IPS-18c (cell line): ENCODE results near the gene SLC13A2.

Source experiments
- H3K4me3 ChIP-seq: 2 replicates; pipeline ENCODE4 v1.7.0; 2013; ENCODE audit warnings: low read depth, mild to moderate bottlenecking, low read length, moderate library complexity; ENCODE audit not compliant: insufficient read depth
- H3K9me3 ChIP-seq: one replicate; pipeline ENCODE4 v1.6.1; 2013; ENCODE audit warnings: mild to moderate bottlenecking, low read length, moderate library complexity; ENCODE audit not compliant: control insufficient read depth, insufficient read depth

The SLC13A2 gene

DNA sequence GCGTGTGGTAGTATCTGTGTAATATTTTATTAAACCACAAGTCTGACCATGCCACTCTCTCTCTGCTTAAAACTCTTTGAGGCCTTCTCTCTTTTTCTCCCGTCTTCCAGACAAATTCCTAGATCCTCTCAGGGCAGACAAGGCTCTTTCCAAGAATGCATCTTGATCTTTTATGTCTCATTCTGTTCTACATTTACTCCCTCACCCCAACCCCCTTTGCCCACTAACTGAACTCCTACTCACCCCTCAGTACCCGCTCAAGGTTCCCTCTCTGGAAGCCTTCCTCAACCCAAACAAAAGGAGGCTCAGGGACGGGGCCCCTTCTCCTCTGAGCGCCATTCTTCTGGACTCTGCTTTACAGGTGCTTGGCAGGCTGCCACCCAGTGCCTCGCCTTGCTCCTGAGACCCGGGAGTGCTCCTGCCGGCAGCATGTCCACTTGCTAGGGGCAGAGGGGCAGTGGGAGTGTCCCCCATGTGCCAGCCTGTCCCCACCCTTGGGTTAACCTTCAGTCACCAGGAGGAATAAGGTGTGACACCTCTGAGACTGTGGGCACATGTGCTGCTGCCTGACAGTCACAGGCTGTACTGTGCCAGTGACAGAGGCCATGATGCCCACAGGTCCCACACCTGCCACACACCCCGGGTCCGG lies 9.2 kb downstream of the SLC13A2 start:
- Histone ChIP-seq H3K4me3 (no peak overlapping the region), H3K9me3 (peaks cover 2% of the 10 kb centered on the region)

DNA sequence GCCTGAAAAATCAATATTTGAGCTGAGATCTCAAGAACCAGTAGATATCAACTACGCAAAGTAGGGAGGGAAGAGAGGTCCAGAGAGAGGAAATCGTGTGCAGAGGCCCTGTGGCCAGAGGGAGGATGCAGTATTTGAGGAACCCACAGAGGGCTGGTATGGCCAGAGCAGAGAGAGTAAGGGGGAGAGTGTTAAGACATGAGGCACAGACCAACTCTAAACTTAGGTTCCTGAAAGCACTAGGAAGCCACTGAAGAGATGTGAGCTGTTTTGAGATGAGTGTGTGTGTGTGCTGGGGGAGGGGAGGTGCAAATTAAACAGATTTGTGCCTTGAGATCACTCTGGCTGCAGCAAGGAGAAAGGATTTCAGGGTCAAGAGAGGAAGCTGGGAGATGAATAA lies 10.9 kb downstream of the SLC13A2 start:
- Histone ChIP-seq H3K4me3 (no peak overlapping the region; the same call in 1 of the 2 replicates), H3K9me3 (peaks cover 2% of the 10 kb centered on the region)

DNA sequence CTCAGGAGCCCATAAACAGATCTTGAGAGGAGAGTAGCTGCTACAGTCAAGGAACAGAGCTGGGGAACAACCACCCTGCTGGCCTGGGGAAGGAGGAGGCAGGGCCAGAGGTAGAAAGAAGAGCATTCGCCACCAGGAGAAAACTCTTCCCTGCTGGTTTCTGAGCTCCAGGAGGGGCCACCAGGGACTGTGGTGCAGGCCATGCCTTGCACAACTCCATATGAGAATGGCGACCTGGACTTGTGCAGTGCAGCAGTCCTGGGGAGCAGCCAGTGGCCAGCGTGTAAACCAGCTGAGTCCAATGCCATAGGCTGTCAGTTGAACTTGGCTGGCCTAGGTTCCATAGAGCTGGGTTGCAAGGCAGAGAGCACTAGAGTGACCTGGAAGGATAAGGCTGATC lies 11.6 kb downstream of the SLC13A2 start:
- Histone ChIP-seq H3K9me3 (peaks cover 2% of the 10 kb centered on the region), H3K4me3 (no peak overlapping the region)

DNA sequence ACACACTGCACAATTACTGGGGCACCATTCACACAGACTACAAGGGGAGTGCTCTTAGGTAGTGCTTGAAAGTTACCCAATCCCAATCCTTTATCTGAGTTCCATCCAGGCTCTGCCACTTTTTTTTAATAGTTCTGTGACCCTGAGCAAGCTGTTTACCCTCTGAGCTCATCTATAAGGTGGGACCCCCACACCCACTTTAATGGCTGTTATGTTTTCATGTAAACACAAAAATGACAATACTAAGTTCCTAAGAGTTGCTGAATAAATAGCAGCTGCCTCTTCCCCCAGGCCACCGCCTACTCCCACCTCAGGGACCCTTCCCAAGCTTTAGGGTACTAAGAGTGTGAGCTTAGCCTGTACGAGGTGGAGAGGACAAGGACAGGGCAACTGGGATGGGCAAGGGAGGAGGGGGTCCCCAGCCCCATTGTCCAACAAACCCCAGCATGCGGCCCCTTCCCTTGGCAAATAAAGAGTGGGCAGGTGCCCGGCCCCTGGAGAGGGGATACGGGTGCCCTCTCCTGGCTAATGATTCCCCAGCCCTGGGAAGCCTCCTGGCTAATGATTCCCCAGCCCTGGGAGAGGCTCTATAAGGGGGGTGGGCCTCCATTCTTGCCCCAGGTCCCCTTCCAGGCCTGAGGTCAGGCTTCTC lies 14.6 kb downstream of the SLC13A2 start:
- Histone ChIP-seq H3K9me3 (peaks cover 2% of the 10 kb centered on the region), H3K4me3 (no peak overlapping the region)

DNA sequence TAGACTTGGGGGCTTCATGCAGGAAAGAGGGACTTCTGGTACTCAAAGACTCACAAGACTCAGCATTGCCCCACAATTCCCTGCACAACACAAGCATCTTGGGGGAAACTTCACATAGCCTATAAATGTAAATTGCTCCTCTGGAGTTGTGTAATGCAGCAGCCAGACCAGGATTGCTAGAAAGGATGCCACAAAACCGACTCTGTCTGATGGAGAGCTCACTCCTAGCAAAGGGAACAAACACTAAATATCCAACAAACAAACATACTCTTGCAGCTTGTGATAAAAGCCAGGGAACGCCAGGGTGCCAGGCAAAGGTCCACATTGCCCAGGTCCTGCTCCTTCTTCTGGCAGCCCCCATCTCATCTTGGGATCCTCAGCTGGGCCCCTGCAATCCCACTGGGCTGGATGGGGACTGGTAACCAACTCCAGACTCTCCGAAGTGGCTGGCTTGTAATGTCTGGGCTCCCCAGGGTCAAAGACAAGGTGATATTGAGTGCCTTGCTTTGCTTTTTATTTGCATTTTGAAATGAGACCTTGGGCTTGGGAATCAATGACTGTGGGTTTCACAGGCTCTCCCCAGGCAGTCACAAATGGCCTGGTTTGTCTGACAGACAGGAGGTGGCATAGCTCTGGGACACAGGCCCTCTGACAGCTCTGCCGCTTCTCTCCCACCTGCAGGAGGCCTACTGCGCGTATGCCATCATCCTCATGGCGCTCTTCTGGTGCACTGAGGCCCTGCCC lies 15.3 kb downstream of the SLC13A2 start:
- Histone ChIP-seq H3K9me3 (peaks cover 2% of the 10 kb centered on the region), H3K4me3 (no peak overlapping the region)

DNA sequence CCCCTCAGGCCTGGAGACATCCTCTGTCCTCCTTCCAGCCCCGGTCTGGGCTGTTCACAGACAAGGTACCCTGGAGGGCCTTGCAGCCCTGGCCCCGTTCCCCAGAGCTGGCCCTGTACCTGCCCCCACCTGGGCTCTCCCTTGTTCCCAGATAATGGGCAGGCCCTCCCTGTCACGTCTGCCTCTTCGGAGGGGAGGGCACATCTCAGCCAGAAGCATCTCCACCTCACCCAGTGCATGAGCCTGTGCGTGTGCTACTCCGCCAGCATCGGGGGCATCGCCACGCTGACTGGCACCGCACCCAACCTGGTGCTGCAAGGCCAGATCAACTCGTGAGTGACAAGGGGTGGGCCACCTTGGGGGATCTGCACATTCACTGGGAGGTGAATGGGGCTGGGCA lies 17.8 kb downstream of the SLC13A2 start:
- Histone ChIP-seq H3K9me3 (peaks cover 2% of the 10 kb centered on the region), H3K4me3 (no peak overlapping the region)

DNA sequence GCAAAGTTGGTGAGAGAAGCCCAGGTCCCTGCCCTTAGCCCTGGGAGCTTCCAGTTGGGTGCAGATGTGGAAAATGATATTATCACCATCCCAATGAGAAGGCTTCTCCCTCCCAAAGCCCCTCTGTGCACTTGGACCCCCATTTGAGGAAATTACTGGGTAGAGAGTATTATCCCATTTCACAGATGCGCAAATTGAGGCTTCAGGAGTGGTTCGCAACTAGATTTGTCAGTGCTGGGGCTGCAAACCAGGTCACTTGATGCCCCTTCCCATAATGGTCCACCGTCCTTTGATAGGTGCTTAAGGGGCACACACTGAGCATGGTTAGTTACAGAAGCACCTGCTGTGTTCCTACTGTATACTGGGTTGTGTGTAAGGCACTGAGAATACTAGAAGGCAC lies 18.4 kb downstream of the SLC13A2 start:
- Histone ChIP-seq H3K9me3 (peaks cover 2% of the 10 kb centered on the region), H3K4me3 (no peak overlapping the region)

DNA sequence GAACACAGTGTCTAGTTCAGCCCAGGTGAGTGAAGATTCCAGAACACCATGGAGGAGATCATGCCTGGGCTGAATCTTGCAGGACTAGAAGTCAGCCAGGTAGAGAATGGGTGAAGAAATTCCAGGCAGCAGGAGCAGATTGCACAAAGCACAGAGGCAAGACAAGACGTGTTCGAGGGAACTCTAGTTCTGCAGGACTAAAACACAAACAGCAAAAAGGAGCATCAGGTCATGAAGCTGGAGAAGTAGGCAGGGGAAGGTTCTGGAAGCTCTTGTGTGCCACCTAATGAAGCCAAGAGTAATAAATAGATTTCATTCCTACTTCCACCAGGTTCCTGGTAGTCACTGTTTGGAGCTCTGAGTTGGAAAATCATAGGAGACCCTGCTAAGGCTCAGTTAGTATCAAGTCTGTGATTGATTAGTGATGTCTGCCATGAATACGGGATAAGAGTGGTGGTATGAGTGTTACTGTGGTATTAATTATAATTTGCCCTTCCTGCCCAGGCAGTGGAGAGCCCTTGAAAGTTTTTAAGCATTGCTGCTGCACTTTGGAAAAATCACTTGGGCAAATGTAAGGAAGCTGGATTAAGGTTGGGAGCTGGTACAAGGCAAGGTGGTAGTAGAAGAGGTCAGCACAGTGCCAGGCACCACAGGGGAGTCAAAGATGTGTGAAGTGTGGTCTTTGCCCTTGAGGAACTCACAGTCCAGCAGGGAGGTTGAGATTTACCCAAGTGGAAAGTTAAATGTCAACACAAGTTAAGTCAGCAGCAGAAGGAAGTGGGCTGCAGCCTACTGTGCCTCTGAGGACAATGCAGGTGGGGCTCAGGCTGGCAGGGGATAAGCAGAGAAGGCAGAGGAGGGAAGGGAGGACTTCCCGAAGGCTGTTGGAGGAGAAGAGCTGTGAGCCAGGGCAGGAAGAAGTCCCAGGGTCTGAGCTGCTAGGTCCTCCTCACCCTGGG lies 19.2 kb downstream of the SLC13A2 start:
- H3K4me3 ChIP-seq, result no peak overlapping the region
- peaks cover under 1% of the 10 kb centered on the region for H3K9me3 ChIP-seq

DNA sequence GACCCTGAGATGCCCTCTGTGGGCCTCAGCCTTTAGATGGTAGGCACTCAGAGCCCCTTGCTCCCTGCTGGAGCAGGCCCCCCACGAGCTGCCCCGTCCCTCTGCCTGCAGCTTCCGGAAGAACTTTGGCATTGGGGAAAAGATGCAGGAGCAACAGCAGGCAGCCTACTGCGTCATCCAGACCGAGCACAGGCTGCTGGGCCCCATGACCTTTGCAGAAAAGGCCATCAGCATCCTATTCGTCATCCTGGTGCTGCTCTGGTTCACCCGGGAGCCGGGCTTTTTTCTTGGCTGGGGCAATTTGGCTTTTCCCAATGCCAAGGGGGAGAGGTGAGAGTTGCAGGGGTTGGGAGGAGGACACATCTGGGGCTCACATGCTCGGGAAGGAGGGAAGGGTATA lies 20.0 kb downstream of the SLC13A2 start:
- H3K4me3 ChIP-seq, result no peak overlapping the region
- no peaks in the 10 kb centered on the region for H3K9me3 ChIP-seq

DNA sequence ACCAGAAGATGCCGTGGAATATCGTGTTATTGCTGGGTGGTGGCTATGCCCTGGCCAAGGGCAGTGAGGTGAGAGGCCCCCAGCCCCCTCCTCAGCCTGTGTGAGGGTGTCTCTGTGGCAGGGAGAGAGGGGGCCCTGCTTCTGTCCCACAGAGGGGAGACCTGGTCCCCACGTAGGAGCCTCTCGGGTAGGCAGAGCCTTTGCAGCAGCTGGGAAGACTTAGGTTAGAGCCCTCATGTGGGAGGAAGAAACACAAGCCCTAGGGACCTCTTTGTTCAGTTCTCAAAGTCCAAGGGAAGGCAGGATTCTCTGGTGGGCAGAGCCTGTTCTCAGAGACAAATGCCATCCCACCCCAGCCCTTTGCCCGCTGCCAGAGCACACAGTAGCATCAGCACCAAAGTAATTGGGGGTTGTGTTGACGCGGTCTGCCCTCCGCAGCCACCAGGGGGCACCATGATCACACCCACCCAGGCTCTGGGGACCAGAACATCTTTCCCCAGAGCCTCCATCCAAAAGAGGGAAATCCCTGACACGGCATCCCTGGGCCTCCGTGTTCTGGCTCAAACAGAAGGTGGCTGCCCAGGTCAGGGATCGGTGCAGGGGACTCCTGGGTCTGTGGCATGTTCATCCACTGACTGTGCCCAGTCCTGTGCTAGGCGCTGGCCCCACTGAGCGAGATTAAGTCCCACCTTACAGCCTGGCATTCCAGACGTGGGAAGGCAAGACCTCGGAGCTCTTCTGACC lies 21.2 kb downstream of the SLC13A2 start:
- Histone ChIP-seq H3K9me3 (no peaks in the 10 kb centered on the region), H3K4me3 (no peak overlapping the region)

DNA sequence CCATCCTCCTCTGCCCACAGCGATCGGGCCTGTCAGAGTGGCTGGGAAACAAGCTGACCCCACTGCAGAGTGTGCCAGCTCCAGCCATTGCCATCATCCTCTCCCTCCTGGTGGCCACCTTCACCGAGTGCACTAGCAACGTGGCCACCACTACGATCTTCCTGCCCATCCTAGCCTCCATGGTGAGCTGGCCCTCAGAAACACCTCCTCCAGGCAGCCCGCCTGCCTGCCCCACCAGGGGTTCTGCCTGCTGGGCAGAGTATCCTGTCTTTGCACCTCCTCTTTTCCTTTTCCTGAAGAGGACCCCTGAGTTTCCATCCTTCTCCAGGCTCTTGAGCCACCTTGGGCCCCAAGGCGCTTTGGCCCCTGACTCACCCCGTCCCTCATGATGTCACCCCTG lies 22.2 kb downstream of the SLC13A2 start:
- H3K9me3 ChIP-seq, result no peaks in the 10 kb centered on the region
- H3K4me3 ChIP-seq, result no peak overlapping the region

DNA sequence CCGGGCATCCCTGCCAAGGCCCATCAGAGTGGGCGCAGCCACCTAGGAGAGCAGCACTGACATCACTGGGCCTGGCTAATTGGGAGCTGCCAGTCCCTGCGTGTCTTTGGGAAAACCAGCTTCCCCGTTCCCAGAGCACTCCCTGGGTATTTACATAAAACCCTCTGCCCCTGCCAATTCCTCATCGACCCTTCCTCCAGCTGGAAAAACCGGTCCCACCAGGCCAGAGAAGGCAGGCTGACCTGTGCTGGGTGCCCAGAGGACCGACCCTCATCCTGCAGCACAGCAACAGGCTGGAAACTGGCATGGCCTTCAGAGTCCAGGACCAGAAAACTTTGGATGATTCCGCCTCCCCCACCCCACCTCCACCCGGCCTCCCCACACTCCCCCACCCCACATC lies 24.5 kb downstream of the SLC13A2 start:
- H3K9me3 ChIP-seq, result no peaks in the 10 kb centered on the region
- H3K4me3 ChIP-seq, result no peak overlapping the region

DNA sequence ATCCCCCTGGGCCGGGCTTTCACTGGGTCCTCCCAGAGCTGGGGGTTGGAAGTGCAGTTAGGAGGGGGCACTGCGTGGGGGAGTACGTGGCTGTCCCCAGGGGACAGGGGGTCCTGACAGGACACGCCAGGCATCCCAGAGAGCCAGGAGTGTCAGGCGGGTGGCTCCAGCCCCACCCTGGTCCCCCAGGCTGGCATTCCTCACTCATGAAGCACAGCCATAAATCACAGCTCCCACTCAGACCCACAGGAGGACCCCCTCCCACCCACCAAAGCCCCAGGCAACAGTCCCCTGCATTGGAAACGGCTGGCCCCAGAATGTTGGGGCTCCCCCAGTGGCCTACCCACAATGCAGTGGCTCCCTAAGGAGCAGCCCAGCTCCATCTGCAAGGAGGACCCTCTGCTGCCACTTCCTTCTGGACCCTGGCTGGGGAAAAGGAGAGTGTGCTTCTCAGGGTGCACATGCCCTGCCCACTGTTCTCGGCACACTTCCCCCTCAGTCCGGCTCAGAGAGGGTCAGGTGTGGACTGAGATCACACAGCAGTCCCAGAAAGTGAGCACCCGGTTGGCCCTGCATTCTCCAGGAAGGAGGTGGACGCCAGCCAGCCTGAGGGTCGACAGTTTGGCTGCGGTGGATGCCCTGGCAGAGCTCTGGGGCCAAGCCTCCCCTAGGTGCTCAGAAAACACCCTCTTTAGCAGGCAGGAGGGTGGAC lies 25.4 kb downstream of the SLC13A2 start:
- Histone ChIP-seq H3K4me3 (no peak overlapping the region), H3K9me3 (no peaks in the 10 kb centered on the region)

DNA sequence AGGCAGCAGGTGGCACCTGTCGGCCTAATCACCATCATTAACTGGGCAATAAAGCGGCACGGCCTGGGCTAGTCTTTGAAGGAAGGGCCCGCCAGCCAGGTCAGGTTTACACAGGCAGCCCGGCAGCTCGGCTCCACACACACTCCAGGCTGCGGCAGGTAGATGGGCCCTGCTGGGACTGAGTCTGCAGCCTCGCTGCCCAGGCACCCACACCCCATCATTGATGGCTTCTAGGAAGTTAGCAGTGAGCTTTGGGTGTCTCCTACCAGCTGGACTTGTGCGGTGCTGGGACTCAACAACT lies 25.9 kb downstream of the SLC13A2 start:
- no peak overlapping the region for H3K4me3 ChIP-seq
- no peaks in the 10 kb centered on the region for H3K9me3 ChIP-seq

DNA sequence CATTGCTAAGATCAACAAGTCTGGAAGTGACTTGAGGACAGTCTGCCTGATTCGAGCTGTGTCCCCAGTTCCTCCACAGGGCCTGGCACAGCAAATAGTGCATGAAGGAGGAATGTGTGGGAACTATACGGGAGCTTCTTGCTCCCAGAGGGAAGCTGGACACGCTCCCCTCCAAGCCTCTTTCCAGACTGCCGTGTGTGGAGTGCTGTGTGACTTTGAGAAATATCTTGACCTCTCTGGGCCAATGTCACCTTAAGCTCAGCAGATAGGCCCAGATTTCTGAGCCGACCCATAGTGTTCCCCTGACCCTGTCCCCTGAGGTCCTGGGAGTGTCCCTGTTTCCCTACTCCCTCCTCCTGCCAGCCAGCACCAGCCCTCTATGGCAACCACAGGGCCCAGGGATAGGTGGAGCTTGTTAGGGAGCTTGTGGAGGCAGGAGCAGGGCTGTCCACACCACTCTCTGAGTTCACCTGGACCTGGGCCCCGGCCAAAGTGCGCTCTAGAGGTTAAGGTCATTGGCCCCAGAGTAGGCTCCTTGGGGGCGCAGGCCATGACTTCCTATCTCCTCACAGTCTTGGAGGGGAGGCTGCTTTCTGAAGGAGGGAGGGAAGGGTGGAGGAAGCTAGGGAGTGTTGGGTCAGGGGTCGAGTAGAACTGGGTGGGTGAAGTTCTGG lies 26.4 kb downstream of the SLC13A2 start:
- no peak overlapping the region for H3K4me3 ChIP-seq
- no peaks in the 10 kb centered on the region for H3K9me3 ChIP-seq
